ENCODE measurements around the gene CDK18. TPM values are rescaled to one million over a fixed set of nuclear protein-coding genes. Genes with fewer than 3 reads are reported as not detected.

Gene CDK18
- total and polyA plus RNA-seq, 12 donors = 3.2 to 52.0 (median 18.2) TPM

DNA sequence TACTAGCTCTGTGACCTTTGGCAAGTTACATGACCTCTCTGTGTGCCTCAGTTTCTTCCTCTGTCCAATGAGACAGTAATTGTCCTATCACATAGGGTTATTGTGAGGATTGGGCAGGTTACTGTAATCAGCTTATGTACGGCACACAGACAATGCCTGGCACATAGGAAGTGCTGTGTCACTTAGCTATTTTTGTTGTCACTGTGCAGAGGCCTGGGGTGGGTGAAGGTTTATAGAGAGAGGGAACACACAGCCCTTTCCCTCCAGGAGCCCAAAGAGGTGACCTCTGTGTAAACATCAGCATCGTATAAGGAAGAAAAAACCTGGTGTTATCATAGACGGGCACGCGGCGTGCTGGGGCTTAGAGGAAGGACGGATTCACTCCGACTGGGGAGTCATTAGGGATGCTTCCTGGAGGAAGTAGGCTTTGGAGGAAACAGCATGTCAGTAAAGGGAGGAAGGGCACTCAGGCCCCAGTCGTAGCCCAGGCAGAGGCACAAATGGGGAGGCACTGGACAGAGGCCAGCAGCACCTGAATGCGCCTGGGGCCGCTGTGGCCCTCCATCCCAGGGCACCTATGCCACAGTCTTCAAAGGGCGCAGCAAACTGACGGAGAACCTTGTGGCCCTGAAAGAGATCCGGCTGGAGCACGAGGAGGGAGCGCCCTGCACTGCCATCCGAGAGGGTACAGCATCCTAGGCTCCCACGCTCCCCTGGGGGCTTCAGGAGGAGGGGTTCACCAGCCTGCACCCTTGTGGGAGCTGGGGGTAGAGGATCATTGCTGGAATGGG, 21.2 kb downstream of the CDK18 start:
- TF ChIP-seq POLR2A (IDR thresholded peaks at IDR 0.05) = no peak
- TF ChIP-seq CTCF (IDR thresholded peaks at IDR 0.05) = no peak
- Histone ChIP-seq H3K27ac (no peak overlapping the region), H3K4me3 (no peak overlapping the region), H3K36me3 (replicated peaks in 1 of 2) (peaks cover 0 to 4% of the 10 kb centered on the region in 2 donors), H3K9me3 (replicated peaks in 1 of 3) (no peaks in the 10 kb centered on the region), H3K4me1 (replicated peaks in 1 of 2) (peaks cover 0 to 4% of the 10 kb centered on the region in 2 donors), H3K27me3 (no peaks in the 10 kb centered on the region)
- WGBS, 4 donors = 83 to 88% (median 86%) methylated on average over 13 to 18 of the region's 18 CpGs
- no peak for DNase-seq
- intact Hi-C loops (cut with DNase I) = loop anchor here (5.0 to 10.0 kb wide), 4 partner anchors 67 to 191 kb away; no protein-coding TSS in a partner anchor

DNA sequence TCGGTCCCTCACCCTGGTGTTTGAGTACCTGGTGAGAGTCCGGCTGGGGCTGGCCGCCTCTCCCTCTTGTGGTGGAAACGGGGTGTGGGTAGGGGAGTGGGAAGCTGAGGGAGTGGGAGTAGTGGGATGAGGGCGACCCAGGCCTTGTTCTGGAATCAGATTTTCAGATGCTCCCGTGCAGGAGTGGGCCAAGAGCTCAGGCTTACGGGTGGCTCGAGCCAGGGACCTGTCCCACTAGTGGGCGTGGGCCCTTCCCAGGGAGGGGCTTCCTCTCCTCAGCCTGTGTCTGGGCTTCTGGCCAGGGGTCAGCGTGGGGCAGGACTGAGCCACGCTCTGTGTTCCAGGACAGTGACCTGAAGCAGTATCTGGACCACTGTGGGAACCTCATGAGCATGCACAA, 22.0 kb downstream of the CDK18 start:
- H3K9me3 ChIP-seq (replicated peaks in 1 of 3) = no peaks in the 10 kb centered on the region
- no peak overlapping the region for H3K27ac ChIP-seq
- no peaks in the 10 kb centered on the region for H3K27me3 ChIP-seq
- DNase-seq = no peak
- no peak overlapping the region for H3K4me3 ChIP-seq
- H3K36me3 ChIP-seq (replicated peaks in 1 of 2) = peaks cover 0 to 4% of the 10 kb centered on the region in 2 donors
- peaks cover 0 to 4% of the 10 kb centered on the region in 2 donors for H3K4me1 ChIP-seq (replicated peaks in 1 of 2)
- intact Hi-C loops (cut with DNase I) = loop anchor here (5.0 to 10.0 kb wide), 4 partner anchors 66 to 192 kb away; no protein-coding TSS in a partner anchor
- 73 to 100% (median 76%) methylated on average over 4 to 11 of the region's 11 CpGs for WGBS, 4 donors
- no peak for TF ChIP-seq CTCF (IDR thresholded peaks at IDR 0.05)

GRCh38 chr1:205527931-205528330, 23.5 kb downstream of the CDK18 start:
- no peaks in the 10 kb centered on the region for H3K27me3 ChIP-seq
- DNase-seq = no peak
- H3K4me3 ChIP-seq = no peak overlapping the region
- 49 to 67% (median 57%) methylated on average over 2 to 4 of the region's 4 CpGs for WGBS, 4 donors
- no peaks in the 10 kb centered on the region for H3K9me3 ChIP-seq (replicated peaks in 1 of 3)
- intact Hi-C loops (cut with DNase I) = loop anchor here (5.0 to 10.0 kb wide), 4 partner anchors 64 to 193 kb away; no protein-coding TSS in a partner anchor
- peaks cover 0 to 4% of the 10 kb centered on the region in 2 donors for H3K36me3 ChIP-seq (replicated peaks in 1 of 2)
- TF ChIP-seq POLR2A (IDR thresholded peaks at IDR 0.05) (no peak), CTCF (IDR thresholded peaks at IDR 0.05) (no peak)
- H3K4me1 ChIP-seq (replicated peaks in 1 of 2) = no peaks in the 10 kb centered on the region
- no peak overlapping the region for H3K27ac ChIP-seq

GRCh38 chr1:205528446-205528886, 24.0 kb downstream of the CDK18 start:
- H3K27me3 ChIP-seq = no peaks in the 10 kb centered on the region

More at GRCh38 chr1:205528446-205528886, 24.0 kb downstream of the CDK18 start:
- H3K4me1 ChIP-seq (replicated peaks in 1 of 2) = no peaks in the 10 kb centered on the region
- DNase-seq = no peak
- TF ChIP-seq CTCF (IDR thresholded peaks at IDR 0.05) = no peak
- TF ChIP-seq POLR2A (IDR thresholded peaks at IDR 0.05) = no peak
- H3K27ac ChIP-seq = no peak overlapping the region
- no peak overlapping the region for H3K4me3 ChIP-seq
- WGBS, 4 donors = 50 to 66% (median 60%) methylated on average over 5 to 9 of the region's 9 CpGs
- intact Hi-C loops (cut with DNase I) = loop anchor here (5.0 to 10.0 kb wide), 4 partner anchors 64 to 194 kb away; no protein-coding TSS in a partner anchor
- no peaks in the 10 kb centered on the region for H3K9me3 ChIP-seq (replicated peaks in 1 of 3)
- peaks cover 0 to 4% of the 10 kb centered on the region in 2 donors for H3K36me3 ChIP-seq (replicated peaks in 1 of 2)

Measured in adrenal gland (tissue), 12 donors.